GM19455 (cell line): ENCODE data around the gene PPP3R1.

ENCODE experiments used
- ATAC-seq: cut with Tn5 transposase; IDR thresholded peaks from one replicate; pipeline ENCODE4 v1.9.1; 2021; ENCODE audit not compliant: unreplicated experiment

The PPP3R1 gene

DNA sequence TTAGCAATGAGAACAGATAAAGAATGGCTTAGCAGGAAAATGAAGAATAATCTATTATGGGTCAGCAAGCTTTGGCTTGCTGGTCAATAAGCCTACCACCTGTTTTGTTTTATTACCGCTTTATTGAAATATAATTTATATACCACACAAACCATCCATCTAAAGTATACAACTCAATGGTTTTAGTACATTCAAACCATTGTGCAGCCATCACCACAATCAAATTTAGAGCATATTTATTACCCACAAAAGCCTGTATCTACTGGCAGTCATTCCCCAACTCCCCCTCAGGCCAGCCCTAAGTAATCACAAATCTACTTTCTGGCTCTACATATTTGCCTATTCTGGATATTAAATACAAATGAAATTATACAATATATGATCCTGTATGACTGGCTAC lies 17.2 kb downstream of the PPP3R1 start:
- ATAC-seq, result no peak

DNA sequence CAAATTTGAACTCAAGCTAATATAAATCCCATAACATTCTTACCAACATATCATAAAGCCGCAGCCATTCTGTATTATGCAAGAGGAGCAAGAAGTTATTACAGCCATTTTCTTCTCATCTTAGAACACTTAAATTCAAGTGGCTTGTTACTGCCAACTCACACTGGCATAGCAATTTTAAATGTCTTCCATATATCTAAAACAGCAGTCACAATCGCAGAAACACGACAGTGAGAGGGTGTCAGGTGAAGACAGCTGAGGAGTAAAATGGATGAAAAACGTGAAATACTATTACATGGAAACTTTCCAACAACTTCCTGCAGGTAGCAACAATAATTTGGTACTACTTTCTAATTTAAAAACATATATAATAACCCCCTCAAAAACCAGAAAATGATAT lies 17.9 kb downstream of the PPP3R1 start:
- no peak for ATAC-seq

DNA sequence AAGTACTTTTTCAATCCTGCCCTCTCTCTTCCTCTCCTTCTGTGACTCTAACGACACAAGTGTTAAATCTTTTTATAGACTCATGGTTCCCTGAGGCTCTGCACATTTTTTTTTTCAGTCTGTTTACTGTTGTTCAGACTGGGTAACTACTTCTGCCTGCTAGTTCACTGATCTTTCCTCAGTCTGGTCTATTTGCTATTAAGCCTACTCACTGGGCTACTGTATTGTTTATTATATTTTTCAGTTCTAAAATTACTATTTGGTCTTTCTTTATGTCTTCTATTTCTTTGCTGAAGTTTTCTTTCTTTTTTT lies 21.3 kb downstream of the PPP3R1 start:
- no peak for ATAC-seq

DNA sequence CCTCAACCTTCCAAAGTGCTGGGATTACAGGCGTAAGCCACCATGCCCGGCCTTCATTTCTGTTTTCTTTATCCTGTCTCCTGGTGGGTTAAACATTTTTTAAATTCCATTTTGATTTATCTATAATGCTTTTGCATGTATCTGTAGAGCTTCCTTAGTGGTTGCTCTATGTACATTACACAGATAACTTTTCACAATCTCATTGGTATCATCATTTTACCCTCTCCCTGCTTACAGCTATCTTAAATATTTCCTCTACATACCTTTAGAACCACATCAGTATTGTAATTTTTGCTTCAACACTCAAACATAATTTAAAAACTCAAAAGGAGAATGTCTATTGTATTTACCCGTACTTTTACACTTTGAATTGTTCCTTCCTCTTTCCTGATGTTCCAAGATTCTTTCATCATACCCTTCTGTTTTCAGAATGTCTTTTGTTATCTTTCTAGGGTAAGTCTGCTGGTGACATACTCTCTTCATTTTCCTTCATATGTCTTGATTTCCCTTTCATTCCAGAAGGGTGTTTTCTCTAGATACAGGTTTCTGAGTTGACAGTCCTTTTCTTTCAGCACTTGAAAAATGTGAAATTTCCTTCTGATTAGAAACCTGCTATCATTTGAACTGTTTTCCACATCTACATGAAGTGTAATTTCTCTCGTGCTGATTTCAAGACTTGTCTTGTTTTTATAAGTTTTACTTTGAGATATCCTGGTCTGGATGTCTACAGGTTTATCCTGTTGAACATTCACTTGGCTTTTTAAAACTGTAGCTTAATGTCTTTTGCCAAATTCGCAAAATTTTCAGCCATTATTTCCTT lies 21.9 kb downstream of the PPP3R1 start:
- ATAC-seq, result no peak

DNA sequence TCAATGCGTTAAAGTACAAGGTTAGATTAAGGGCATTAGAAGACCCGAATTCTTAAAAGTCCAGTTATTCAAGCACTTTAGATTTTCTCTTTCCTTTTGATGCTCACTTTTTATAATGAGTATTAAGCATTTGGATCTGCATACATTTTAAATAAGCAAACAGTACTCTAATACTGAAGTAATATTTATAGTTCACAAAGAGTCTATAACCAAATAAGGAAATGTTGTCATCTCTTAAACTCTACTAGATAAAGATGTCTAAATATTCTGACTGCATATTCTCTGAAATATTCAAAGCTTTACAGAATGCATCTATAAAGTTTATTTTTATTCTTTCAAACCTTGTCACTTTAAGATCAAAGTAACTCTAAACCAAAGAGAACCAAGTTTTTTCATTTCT lies 25.5 kb downstream of the PPP3R1 start:
- no peak for ATAC-seq

DNA sequence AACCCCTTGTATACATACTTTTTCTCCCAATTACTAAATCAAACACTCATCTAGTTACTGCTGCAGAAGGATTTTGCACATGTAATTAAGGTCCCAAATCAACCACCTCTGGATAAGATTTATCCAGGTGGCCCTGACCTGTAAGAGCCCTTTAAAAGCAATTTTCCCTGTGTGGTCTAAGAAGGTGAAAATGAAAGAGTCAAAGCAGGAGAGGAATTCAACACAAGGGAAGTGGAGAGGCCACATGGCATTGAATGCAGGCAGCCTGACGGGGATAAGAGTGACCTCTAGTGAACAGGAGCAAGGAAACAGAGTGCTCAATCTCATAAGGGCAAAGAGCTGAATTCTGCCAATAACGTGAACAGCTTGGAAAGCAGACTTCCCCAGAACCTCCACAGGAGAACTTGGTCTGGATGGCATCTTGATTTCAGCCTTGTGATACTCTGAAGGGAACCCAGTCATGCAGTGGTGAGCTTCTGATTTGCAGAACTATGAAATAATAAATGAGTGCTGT lies 27.2 kb downstream of the PPP3R1 start:
- ATAC-seq, result peak; percentile 69

DNA sequence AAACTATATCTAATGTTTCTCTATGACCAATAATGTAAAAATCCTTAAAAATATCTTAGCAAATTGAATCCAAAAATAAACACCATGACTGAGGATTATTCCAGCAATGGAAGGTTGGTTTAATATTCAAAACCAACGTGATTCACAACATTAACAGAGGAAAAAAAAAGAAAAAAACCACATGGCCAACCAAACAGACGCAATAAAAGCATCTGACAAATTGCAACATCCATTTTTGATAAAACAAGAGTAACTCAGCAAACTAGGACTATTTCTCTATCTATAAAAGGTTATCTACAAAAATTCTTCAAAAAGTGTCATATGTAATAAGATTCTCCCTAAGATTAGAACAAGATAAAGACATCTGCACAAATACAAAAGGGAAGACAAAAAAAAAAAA lies 28.9 kb downstream of the PPP3R1 start:
- no peak for ATAC-seq

DNA sequence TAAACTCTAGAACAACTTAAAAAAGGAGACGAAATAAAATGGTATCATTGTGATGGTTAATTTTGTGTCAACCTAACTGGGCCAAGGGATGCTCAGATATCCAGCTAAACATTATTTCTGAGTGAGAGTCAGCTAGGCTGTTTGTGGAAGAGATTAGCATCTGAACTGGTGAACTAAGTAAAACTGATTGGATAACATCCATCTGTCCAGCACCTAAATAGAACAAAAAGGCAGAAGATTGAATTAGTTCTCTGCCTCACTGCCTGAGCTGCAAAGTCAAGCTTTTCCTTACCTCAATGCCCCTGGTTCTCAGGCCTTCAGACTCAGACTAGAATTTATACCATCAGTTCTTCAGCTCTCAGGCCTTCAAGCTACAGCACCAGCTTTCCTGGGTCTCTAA lies 30.0 kb downstream of the PPP3R1 start:
- ATAC-seq, result no peak

DNA sequence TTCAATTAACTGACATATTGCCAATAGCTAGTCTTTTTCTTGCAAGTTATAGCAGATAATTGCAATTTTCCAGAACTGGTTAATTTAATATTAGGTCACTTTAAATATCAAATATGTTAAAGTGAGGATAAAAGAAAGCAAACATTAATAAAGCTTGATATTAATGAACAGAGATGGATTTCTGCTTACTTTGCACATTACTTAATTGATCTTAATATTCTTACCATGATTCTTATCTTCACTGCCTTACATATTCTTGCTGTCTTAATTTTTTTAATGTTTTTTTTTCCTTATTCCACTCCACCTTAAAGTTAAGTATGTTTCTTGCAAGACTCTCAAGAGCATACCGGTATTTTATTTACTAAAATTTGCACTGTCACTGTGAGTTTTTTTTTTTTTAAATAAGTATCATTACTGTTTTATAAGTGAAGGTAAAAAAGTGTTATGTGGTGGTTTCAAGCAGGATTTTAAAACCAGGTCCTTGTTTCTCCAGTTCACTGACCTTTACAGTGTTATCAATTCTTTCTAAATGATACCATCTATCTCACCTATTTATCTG lies 33.9 kb downstream of the PPP3R1 start:
- no peak for ATAC-seq

DNA sequence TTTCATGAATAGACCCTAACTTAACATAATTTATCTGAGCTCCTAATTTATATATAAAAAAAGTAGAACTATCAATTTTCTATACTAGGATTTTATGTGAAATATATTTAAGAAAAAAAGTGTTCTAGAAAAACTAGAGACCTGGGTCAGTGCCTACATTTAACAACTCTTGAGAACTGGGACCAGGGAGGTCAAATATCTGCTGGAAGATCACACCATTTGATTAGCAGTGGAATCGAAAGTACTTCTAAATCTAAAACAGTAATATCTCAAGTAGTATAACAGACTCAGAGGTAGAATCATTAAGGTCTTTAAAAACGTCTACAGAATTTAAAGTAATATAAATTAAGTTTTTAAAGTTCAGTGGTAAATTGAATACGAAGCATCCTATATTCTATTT lies 34.6 kb downstream of the PPP3R1 start:
- no peak for ATAC-seq

DNA sequence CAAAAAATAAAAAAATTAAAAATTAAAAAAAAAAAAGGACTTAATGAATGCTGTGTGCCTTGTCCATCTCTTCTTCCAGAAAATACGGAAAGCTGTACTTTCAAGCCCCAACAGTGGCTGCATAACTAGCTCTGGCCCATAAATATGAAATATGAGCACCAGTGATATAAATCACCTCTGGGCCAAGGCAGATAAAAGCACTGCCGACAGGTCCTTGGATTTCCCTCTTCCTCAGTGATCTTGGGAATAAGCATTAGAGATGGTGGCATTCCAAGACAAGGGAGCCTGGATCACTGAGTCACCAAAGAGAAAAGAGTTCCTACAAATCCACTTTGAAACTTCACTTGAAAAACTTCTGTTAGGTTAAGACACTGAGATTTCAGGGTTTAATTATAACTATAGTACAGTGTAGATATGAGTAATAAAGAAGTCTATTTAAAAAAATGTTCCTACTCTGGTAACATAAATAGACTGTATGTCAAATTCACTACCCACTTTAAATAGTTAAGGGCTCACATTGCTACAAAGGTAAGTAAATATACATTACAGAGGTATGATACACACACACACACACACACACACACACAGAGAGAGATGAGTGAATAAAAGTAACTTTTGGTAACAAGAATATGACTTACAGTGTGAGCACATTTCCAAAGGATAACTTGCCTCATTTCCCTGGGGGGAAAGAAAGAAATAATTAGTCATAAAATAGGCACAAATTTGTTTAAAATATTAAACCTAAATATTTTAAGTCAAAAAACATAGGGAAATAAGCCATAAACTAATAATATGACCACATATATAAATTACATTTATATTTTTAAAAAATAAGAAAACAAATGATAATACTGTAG lies 35.6 kb downstream of the PPP3R1 start:
- ATAC-seq, result no peak

DNA sequence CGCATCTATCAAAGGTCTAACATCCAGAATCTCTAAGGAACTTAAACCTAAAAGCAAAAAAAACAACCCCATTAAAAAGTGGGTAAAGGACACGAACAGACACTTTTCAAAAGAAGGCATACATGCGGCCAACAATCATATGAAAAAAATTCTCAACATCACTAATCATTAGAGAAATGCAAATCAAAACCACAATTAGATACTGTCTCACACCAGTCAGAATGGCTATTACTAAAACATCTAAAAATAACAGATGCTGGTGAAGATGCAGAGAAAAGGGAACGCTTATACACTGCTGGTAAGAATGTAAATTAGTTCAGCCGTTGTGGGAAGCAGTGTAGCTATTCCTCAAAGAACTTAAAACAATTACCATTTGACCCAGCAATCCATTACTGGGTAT lies 38.0 kb downstream of the PPP3R1 start:
- peak; percentile 76 for ATAC-seq

DNA sequence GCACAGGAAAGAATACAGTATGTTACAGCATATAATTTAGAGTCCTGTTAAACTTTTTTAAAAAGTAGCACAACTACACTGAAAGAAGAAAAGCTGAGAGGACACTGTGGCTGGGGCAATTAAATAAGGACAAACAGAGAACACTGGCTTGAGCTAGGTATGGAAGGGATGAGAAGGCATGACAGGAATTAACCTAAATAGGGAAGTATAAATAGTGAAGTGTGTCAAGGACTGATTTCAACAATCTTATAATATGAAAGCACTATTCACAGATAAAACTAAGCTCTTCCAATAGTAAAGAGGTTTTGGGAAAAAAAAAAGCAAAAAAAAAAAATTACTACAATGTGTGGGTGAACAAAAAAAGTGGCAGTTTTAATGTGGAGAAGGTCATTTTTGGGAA lies 45.5 kb downstream of the PPP3R1 start:
- ATAC-seq, result no peak

DNA sequence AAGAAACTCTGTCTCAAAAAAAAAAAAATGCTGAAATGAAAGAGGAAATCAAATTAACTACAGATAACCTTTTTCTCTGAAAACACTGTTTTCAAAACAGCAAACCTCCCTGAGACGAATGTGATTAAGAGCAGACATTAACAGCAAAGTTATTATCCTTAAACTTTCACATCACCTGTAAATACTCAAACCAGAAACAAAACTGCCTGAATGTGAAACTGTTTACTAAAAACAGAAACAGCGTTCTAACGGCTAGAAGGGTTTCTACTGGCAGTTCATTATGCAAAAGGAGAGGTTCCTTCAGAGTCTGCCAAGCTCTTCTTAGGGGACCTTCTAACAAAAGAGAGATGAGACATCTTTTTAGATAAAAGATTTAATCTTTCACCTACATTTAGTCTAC lies 48.7 kb downstream of the PPP3R1 start:
- peak; percentile 91 for ATAC-seq

DNA sequence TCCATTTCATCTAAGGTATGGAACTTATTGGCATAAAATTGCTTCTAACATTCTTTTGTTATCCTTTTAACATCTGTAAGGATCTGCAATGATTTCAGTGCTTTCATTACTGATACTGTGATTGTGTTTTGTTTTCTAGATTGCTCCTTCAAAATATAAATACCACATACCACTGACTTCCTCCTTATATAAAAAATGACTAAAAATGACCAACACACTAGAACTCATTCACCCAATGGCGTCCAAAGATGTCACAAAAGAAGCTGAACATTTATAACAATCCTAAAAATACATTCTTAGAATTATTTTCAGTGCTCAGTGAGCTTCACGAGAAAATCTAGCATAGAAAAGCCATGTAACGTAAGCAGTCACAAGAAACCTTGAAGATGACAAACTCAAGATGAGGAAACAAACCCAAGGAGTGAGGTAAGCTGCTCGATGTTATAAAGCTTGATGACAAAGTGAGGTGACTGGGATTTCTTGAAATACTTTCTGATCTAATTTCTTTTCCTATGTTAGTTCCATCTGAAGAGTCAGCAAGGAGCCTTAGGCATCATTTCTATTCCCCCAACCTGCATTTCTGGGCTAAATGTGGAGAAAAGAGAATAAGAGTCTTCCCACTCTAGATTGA lies 52.1 kb downstream of the PPP3R1 start:
- no peak for ATAC-seq

DNA sequence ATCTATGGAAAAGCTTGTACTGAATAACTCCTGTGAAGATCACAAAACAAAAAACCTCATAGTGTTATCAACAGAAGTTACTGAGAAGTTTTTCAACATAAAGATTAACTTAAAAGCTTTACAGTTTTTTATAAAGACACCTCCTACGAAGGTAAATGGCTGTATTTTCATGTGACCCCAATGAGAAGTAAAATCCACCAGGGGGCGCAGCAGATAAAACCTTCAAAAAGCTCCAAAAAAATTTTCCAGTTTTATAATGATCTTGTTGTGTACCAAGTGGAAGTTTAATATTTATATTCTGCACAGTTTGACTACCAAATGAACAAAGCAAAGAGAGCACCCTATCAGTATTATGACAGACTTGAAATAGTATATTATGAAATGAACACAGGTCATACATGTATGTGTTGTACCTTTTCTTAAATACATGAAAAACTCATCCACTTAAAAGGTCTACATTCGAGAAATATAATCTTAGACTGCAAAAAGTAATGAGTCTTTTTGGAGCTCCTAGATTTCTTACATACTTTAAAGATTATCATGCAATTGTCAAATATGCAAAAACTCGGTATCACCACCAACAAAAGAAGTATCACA lies 56.1 kb downstream of the PPP3R1 start:
- ATAC-seq, result no peak

DNA sequence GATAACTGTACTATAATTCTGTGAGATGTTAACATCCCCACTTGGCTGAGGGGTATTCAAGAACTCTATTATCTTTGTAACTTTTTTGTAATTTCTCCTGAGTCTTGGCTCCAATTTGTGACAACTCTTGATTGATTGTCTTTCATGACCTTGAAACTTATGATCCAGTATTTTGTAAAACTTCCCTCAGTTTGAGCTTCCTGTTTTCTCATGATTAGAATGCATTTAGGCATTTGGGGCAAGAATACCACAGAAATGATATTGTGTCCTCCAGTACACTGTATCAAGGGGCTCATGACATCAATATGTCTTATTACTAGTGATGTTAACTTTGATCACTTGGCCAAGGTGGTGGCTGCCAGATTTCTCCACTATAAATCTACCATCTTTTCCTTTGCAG lies 57.2 kb downstream of the PPP3R1 start:
- no peak for ATAC-seq

DNA sequence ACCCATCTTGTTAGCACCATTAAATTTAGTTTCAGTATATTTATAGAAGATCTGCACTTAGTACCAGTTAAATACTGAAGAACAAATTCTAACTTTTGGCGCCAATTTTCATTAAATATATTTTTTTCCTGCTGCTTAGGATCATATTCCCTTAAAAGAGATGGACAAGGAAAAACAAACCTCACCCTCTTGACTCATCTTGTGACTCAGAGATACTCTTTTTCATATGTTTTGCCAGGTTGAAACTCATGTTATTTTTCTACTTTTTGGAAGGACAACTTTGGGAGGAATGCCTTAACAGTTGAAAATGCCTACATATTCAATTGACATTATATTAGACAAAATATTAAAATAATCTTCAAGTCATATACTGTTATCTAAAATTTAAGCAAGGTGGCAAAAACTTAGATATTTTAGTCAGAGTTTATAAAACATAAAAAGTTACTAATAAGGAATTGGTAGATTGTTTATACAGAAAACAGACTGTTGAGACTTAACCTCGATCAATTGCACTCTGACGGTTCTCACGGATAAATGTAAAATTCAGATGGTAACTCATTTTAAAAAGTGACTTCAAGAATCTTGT lies 58.5 kb downstream of the PPP3R1 start:
- ATAC-seq, result no peak

DNA sequence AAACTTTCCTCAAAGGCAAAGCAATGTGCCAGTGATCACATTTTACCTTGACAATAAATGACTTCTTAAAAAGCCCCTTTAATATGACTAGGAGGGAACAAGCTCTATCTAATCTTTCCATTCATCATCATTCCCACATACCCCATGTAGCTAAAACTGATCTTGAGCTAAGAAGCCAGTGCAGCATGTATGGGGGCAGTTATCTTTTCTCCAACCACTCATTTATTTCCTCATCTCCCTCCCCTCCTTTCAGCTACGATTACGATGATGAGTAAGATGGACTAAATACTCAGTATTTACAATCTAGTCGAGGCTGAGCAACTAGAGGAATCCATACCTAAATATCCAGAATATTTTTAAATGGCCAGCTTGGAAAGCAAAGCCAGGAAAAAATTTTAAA lies 59.2 kb downstream of the PPP3R1 start:
- ATAC-seq, result no peak

DNA sequence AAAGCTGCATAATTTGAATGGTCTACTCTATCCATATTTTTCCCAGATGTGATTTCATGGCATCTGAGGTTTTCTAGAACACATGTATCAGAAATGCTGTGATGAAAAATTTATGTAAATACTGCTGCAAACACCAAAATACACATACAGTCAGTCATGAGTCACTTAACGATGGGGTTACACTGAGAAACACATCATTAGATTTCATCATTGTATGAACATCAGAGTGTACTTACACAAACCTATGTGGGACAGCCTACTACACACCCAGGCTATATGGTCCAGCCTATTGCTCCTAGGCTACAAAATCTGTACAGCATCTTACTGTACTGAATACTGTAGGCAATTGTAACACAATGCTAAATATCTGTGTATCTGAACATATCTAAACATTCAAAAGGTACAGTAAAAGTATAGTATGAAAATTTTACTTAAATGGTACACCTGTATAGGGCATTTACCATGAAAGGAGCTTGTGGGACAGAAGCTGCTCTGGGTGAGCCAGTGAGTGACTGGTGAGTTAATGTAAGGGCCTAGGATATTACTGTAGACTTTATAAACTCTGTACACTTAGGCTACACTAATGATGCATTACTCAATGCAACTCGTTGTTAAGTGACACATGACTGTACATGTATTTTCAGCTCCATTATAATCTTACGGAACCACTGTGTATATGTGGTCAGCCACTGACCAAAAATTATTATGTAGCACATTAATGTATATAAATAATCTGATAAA lies 61.2 kb downstream of the PPP3R1 start:
- ATAC-seq, result no peak
